Bronchial epithelial cell (primary cell): ENCODE data around the gene PCK1. TPM values are rescaled to one million over a fixed set of nuclear protein-coding genes. Genes with fewer than 3 reads are reported as not detected.

ENCODE experiments used
- DNase-seq: peaks from one replicate; pipeline ENCODE4 v3.0.0-alpha.2; 2010; ENCODE audit warnings: low read depth
- FAIRE-seq: peaks from 2 replicates; lab custom pipeline; 2011; peaks lifted over from hg19 to GRCh38; lab: Jason Lieb, UNC
- H3K27me3 ChIP-seq: 2 replicates; pipeline ENCODE4 v1.5.1; 2011; ENCODE audit warnings: low read length; ENCODE audit not compliant: control insufficient read depth, insufficient read depth
- H3K36me3 ChIP-seq: 2 replicates; pipeline ENCODE4 v1.5.1; 2011; ENCODE audit warnings: low read length; ENCODE audit not compliant: control insufficient read depth, insufficient read depth
- H3K4me3 ChIP-seq: 2 replicates; pipeline ENCODE4 v1.5.1; 2011; ENCODE audit warnings: mild to moderate bottlenecking, low read depth, low read length, control low read depth
- total RNA-seq: library from RNA; depleted of rRNA; stranded (reverse); fragments of >200 nt; gene quantifications from 2 replicates; pipeline ENCODE4 v1.2.1, GENCODE V29; 2014
- TF ChIP-seq, protein P1 (sequence below): IDR thresholded peaks from 2 replicates; pipeline ENCODE4 v1.5.1; 2011; ENCODE audit warnings: mild to moderate bottlenecking, moderate library complexity, low read length, control low read depth, inconsistent platforms; ENCODE audit not compliant: insufficient read depth, severe bottlenecking

PCK1 gene
- total RNA-seq, 1 donor from 2014 or later, result not detected

DNA sequence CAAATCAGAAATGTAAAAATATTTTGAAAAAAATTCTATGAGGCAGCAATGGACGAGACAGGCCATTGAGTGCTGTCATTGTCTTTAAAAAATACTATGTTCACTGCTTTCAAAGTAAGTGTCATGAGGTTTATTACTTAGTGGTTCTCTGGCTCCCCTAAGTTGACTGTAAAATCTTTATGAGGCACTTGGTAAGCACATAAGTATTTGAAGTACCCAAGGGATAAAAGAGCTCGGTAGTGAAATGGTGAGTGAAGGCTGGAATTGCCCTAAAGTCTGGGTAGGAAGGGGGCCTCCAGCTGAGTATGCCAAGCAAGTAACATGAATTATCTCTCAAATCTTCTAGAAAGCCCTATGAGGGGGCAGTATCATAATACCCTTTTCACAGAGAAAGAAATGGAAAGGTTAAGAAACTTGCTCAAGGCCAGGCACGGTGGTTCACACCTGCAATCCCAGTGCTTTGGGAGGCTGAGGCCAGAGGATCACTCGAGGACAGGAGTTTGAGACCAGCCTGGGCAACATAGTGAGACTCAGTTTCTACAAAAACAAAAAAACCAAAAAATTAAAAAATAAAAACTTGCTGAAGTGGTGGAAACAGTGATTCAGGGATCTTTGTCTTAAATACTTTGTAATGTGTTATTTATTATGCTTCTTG is 30.5 kb upstream of the PCK1 start:
- FAIRE-seq, result no peak
- peaks cover 7% of the 10 kb centered on the region for H3K27me3 ChIP-seq
- no peak overlapping the region for H3K4me3 ChIP-seq
- DNase-seq, result no peak
- TF ChIP-seq, protein P1, sequence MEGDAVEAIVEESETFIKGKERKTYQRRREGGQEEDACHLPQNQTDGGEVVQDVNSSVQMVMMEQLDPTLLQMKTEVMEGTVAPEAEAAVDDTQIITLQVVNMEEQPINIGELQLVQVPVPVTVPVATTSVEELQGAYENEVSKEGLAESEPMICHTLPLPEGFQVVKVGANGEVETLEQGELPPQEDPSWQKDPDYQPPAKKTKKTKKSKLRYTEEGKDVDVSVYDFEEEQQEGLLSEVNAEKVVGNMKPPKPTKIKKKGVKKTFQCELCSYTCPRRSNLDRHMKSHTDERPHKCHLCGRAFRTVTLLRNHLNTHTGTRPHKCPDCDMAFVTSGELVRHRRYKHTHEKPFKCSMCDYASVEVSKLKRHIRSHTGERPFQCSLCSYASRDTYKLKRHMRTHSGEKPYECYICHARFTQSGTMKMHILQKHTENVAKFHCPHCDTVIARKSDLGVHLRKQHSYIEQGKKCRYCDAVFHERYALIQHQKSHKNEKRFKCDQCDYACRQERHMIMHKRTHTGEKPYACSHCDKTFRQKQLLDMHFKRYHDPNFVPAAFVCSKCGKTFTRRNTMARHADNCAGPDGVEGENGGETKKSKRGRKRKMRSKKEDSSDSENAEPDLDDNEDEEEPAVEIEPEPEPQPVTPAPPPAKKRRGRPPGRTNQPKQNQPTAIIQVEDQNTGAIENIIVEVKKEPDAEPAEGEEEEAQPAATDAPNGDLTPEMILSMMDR, result no peak
- no peaks in the 10 kb centered on the region for H3K36me3 ChIP-seq

DNA sequence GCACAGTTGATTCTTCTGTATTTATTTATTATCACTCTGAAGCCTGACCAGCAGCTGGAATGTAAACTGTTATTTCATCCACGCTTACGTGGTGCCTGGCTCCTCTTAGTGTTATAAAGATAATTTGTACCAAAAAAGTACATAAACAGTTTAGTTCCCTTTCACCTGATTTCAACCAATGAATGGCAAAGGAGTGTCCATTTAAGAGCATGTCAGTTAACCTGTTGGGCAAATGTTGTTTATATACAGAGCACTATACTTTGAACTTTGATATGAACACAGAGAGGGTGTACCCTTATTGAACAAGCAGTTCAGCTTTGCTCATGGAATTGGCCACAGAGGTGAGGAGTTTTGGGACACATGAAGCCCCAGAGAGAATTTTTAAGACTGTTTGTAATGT is 28.8 kb upstream of the PCK1 start:
- no peak for FAIRE-seq

DNA sequence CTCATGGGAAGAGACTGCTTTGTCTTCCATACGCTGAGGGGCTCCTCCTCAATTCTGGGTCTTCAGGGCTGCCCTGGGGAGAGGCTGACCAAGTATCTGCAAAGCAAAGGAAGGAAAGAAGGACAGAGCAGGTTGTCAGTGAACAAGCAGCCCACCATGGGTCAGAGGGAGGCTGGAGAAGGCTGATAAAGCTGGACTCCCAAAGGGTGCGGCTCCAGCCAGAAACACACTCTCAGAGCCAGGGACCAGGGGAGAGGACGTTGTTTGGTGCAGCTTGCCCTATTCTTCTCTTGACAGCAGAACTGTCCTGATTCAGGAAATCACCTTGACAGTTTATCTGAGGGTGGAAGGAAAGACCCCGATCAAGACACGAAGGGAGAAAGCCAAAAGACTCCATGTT is 25.6 kb upstream of the PCK1 start:
- TF ChIP-seq, protein P1, result no peak
- DNase-seq, result no peak
- no peak overlapping the region for H3K4me3 ChIP-seq
- FAIRE-seq, result no peak
- no peaks in the 10 kb centered on the region for H3K36me3 ChIP-seq
- peaks cover 2% of the 10 kb centered on the region for H3K27me3 ChIP-seq

More for the DNA sequence above, 28.8 kb upstream of the PCK1 start:
- TF ChIP-seq, protein P1, result no peak
- no peaks in the 10 kb centered on the region for H3K36me3 ChIP-seq
- peaks cover 4% of the 10 kb centered on the region for H3K27me3 ChIP-seq
- no peak for DNase-seq
- no peak overlapping the region for H3K4me3 ChIP-seq

DNA sequence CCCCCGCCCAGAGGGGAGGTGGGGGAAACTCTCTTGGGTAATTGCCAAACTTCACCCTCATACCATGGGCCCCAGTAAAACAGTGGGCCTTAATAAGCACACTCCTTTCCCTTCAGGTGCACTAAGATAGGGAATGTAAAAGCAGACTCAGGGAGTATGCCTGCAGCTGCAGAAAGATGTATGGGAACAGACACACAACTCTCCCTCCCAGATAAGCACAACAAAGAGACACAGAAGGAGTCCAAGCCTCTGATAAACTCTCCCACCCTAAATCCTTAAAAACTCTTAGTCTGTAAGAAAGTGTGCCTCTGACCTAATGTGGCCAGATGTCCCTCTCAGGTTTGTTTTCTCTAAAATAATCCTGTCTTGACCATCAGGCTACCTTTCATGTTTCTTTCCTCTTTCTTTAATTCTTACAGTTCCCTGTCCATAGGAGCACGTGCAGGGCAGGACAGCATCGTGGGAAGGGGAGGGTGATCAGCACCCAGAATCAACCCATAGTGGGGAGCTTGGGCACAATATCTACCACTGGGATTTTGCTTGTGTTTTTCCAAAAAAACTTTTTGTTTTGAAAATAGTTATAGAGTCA is 24.7 kb upstream of the PCK1 start:
- H3K36me3 ChIP-seq, result no peaks in the 10 kb centered on the region
- H3K4me3 ChIP-seq, result no peak overlapping the region
- FAIRE-seq, result no peak
- H3K27me3 ChIP-seq, result no peaks in the 10 kb centered on the region
- TF ChIP-seq, protein P1, result no peak
- DNase-seq, result no peak

DNA sequence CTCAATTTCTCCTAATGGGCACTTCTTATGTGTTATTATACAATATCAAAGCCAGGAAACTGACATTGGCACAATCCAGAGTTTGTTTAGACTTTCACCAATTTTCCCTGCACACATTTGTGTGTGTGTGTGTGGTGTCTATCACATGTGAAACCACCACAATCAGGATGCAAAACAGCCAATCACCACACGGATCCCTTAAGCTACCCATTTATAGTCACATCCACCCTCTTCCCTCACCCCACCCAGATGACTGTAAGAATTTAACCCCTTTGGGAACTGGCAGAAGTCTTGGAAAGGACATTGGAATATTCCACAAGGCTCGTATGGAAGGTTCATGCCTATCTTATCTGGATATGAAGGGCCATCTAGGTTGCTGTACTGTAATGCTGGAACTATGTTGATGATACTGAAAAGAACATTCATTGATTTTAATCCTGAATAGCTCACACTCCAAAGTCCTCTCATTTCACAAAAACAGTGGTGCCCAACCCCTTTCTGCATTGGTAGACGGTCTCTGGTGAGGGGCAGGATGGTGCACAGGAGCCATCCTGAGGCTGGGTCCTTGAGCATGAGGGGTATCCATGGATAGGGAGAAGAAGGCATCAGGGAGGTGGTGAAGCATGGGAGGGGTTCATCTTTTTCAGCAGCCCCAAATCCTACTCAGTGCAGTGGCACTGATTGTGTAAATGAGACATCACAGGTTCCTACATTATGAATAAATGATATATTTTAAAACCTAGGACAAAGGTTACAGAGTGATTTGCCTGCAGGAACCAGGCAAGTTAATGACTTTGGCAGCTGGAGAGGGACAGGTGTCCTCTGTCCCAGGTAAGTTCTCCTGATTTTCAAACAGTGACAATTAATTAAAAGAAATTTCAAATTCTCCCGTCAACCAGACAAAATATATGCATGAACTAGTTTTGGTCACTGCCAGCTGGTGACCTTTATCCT is 23.9 kb upstream of the PCK1 start:
- DNase-seq (no peak), FAIRE-seq (no peak)
- H3K36me3 ChIP-seq, result no peaks in the 10 kb centered on the region
- no peaks in the 10 kb centered on the region for H3K27me3 ChIP-seq
- no peak overlapping the region for H3K4me3 ChIP-seq
- TF ChIP-seq, protein P1, result no peak
